WTC11 (cell line): ENCODE measurements around the gene DTNB.

Experiments used
- CBFB ChIP-seq: sonication (generic); formaldehyde crosslinking; IDR thresholded peaks from 2 replicates; pipeline ENCODE4 v1.8.1; 2022; ENCODE audit warnings: mild to moderate bottlenecking, low read depth, missing genetic modification reagents
- CREB1 ChIP-seq: sonication (generic); formaldehyde crosslinking; IDR thresholded peaks from 2 replicates; pipeline ENCODE4 v1.8.0; 2023; ENCODE audit warnings: mild to moderate bottlenecking, missing genetic modification reagents
- CTCF ChIP-seq: fragments of 200-600 bp; IDR thresholded peaks from 2 replicates; pipeline ENCODE4 v1.8.0; 2022; ENCODE audit warnings: antibody characterized with exemption
- E2F1 ChIP-seq: sonication (generic); formaldehyde crosslinking; IDR thresholded peaks from 2 replicates; pipeline ENCODE4 v1.8.0; 2022; ENCODE audit warnings: mild to moderate bottlenecking, missing genetic modification reagents
- ESRRA ChIP-seq: sonication (generic); formaldehyde crosslinking; IDR thresholded peaks from 2 replicates; pipeline ENCODE4 v1.8.1; 2022; ENCODE audit warnings: mild to moderate bottlenecking, missing genetic modification reagents, borderline replicate concordance
- NFATC4 ChIP-seq: fragments of 250-450 bp; sonication (Bioruptor Pico); IDR thresholded peaks from 2 replicates; pipeline ENCODE4 v1.9.0; 2021; ENCODE audit warnings: mild to moderate bottlenecking
- NFE2L1 ChIP-seq: sonication (generic); formaldehyde crosslinking; IDR thresholded peaks from 2 replicates; pipeline ENCODE4 v1.8.1; 2023; ENCODE audit warnings: missing genetic modification reagents
- PRDM15 ChIP-seq: sonication (generic); formaldehyde crosslinking; IDR thresholded peaks from 2 replicates; pipeline ENCODE4 v1.8.0; 2022; ENCODE audit warnings: missing genetic modification reagents
- RELA ChIP-seq: sonication (generic); formaldehyde crosslinking; IDR thresholded peaks from 2 replicates; pipeline ENCODE4 v1.8.1; 2022; ENCODE audit warnings: missing genetic modification reagents, mild to moderate bottlenecking, borderline replicate concordance
- SP1 ChIP-seq: sonication (generic); formaldehyde crosslinking; conservative IDR thresholded peaks from 2 replicates; pipeline ENCODE4 v1.8.1; 2022; ENCODE audit warnings: missing genetic modification reagents
- TP53 ChIP-seq: sonication (generic); formaldehyde crosslinking; IDR thresholded peaks from 2 replicates; pipeline ENCODE4 v1.8.1; 2023; ENCODE audit warnings: mild to moderate bottlenecking, missing genetic modification reagents
- USF2 ChIP-seq: sonication (generic); formaldehyde crosslinking; IDR thresholded peaks from 2 replicates; pipeline ENCODE4 v1.8.1; 2023; ENCODE audit warnings: mild to moderate bottlenecking, missing genetic modification reagents, moderate library complexity
- ZNF232 ChIP-seq: sonication (generic); formaldehyde crosslinking; IDR thresholded peaks from 2 replicates; pipeline ENCODE4 v1.8.0; 2022; ENCODE audit warnings: mild to moderate bottlenecking, missing genetic modification reagents

GRCh38 chr2:25490217-25490616 is 183.2 kb downstream of the DTNB start:
- TF ChIP-seq CTCF: no peak
- no peak for TF ChIP-seq TP53
- no peak for TF ChIP-seq NFE2L1 (CRISPR knock-in tag)
- no peak for TF ChIP-seq PRDM15
- TF ChIP-seq RELA (CRISPR knock-in tag): no peak
- TF ChIP-seq USF2: no peak
- no peak for TF ChIP-seq NFATC4 (CRISPR knock-in tag)
- no peak for TF ChIP-seq SP1
- no peak for TF ChIP-seq ESRRA
- no peak for TF ChIP-seq CREB1 (CRISPR knock-in tag)
- no peak for TF ChIP-seq E2F1 (CRISPR knock-in tag)
- no peak for TF ChIP-seq CBFB (CRISPR knock-in tag)
- TF ChIP-seq ZNF232 (CRISPR knock-in tag): no peak
